HG03565 (cell line): Measurements from ENCODE around the gene ATP6V1D.
A peak's percentile ranks its signal among the peaks of the same experiment; 100 is the strongest.
"Not testable (repeated sequence)": the region's sequence is repeated elsewhere in the genome, so short reads cannot be mapped to it uniquely, and the experiment has no call there.

Experiments used
- ATAC-seq: cut with Tn5 transposase; IDR thresholded peaks from one replicate; pipeline ENCODE4 v1.9.1; 2021; ENCODE audit warnings: mild to moderate bottlenecking, moderate library complexity; ENCODE audit not compliant: unreplicated experiment

The ATP6V1D gene

GRCh38 chr14:67359775-67360469, at the start of gene ATP6V1D, which contains the start of gene EIF2S1:
ATP6V1D (minus strand) TSS chr14:67359804; CDS start chr14:67359698, 106 bp downstream.
EIF2S1 (plus strand) TSS chr14:67360328; CDS start chr14:67364768, 4,440 bp downstream.
- peak; percentile 85 for ATAC-seq

GRCh38 chr14:67408122-67408801, 48.7 kb upstream of the ATP6V1D start:
- ATAC-seq: not testable (repeated sequence)

DNA sequence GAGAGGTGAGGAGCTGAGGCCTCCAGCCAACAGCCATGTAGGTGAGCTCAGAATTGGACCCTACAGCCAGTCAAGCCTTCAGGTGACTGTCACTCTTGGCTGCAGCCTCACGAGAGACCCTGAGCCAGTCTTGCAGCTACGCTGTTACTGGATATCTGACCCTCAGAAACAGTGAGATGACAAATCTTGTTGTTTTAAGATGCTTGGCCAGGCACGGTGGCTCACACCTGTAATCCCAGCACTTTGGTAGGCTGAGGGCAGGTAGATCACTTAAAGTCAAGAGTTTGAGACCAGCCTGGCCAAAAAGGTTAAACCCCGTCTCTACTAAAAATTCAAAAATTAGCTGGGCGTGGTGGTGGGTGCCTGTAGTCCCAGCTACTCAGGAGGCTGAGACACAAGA, 46.2 kb upstream of the ATP6V1D start:
- ATAC-seq: no peak

DNA sequence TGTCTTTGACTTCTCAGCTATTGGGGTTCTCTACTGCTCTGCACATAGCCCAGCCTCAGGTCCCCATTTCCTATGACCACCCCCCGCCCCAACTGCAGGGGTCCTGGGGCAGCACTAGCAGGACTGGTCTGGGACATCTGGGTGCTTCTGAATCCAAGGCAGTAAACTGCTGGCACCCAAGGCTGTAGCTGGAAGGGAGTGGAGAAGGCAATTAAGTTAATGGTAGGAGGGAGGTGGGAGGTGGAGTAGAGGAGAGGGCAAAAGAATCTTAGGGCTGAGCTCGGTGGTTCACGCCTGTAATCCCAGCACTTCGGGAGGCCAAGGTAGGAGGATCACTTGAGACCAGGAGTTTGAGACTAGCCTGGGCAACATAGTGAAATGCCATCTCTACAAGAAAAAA, 40.8 kb upstream of the ATP6V1D start:
- ATAC-seq: no peak

- no peak for ATAC-seq
Measured at GRCh38 chr14:67397536-67397935, 37.9 kb upstream of the ATP6V1D start.

- no peak for ATAC-seq
Measured at GRCh38 chr14:67396381-67396970, 36.9 kb upstream of the ATP6V1D start.

GRCh38 chr14:67395876-67396189, 36.2 kb upstream of the ATP6V1D start:
- no peak for ATAC-seq

DNA sequence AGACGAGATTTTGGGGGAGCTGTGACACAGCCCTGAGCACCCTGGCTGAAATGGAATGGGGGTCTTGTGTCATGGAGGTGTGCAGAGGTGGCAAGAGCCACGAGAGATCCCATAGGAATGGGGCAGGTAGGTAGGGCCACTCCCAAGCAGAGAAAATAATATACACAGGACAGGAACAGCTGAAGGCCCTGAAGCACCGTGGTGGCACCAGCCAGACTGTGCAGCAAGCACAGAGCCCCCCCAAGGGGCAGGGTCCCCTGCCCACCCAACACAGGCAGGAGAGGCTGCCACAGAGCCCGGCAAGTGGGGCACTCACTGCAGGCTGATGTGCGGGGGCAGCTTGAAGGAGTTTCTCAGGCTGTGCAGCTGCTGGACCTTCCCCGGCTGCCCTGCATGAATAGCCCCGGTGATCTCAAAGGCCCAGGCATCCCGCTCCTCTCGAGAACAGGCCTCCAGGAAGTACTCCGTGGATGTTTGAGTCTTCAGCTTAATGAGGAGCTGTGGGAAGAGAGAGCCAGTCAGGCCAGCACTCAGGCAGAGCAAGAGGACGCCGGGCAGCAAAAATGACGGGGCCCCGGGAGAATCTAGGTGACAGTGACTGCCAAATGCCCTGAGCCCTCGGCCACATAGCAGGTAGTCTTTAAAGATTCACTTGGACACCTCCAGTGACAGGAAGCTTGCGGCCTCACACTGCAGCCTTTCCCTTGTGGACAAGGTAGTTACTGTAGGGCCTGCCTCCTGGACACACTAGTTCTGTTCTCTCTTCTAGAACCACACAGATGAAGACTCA, 35.7 kb upstream of the ATP6V1D start:
- no peak for ATAC-seq

DNA sequence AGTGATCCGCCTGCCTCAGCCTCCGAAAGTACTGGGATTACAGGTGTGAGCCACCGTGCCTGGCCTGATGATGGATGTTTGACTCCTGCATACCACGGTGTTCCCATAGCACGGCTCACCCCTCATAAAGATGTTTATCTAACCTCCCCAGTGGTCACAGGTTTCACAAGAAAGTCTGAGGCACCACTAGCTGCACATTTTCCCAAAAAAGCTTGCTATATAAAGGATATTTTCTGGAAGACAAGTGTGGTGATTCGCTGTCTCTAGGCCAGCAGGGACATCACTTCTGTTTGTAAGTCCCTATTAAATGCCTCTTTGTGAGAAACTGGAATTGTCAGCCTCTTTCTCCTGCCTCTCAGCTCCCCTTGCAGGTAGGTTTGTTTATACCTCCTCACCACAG, 34.1 kb upstream of the ATP6V1D start:
- no peak for ATAC-seq

DNA sequence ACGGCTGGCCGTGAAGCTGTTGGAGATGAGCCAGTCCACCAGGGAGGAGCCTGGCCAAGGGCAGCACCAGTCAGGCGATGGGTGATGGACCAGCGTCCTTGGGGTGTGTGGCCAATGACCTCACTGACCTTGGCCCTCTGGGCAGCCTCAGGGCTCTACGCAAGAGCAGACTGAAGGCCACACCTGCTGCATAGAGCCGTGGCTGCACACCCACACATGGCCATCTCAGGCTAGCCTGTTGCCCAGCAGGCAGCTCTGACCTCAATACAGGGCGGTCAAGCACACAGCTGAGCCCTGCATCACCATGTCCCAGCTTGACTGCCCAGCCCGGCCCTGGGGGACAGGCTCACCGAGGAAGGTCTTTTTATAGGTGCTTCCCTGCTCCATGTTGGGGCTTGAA, 33.2 kb upstream of the ATP6V1D start:
- no peak for ATAC-seq

GRCh38 chr14:67392123-67392522, 32.5 kb upstream of the ATP6V1D start:
- ATAC-seq: no peak

GRCh38 chr14:67391268-67391667, 31.7 kb upstream of the ATP6V1D start:
- ATAC-seq: no peak

DNA sequence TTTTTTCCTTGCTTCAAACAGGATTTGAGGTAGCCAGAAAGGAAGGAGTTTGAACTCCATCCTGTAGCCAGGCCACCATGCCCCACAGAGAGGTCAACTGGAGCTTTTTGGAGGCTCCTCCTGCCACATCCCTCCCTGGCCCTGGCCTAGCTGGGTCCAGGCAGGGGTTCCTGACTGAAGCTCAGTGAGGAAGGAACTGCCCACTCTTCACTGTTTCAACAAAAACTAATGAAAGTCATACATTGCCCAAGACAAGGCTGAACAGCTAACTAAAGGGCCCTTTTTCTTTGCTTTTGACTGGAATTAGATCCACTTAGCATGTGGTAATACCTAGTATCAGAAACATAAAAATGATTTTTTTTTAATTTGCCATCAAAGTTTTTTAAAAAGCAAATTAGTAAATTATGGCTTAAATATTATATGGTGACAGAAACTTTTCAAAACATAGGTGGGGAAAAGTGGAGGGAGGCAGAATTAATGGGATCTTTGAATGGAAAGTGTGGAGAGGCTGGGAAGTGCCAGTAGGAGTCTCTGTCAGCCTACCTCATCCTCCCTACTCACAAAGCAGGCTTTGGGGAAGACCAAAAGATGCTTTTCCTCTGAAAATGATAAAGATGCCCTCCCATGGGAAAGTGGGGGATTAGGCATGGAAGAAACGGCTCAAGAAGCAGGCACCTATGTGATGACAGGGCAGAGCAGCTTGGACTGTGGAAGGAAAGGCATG, 30.4 kb upstream of the ATP6V1D start:
- ATAC-seq: no peak

- ATAC-seq: no peak
Measured at GRCh38 chr14:67389275-67389674, 29.7 kb upstream of the ATP6V1D start.

DNA sequence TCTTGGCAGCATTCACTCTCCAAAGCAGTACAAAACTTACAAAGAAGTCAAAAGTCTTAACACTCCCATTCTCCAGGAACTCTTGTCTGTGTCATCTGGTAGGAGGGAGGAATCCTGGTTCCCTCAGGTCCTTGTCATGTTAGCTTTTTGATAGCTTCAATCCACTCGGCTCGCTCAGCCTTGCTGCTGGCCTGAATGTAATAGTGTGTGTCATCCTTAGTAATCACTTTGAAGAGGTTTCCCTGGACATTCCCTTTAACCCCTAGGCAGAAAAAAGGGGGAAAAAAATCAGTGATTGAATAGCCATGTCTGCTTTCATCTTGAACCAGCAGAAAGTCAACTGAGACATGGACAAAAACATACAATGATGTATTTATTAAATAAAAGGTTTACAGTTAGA, 27.6 kb upstream of the ATP6V1D start:
- no peak for ATAC-seq

DNA sequence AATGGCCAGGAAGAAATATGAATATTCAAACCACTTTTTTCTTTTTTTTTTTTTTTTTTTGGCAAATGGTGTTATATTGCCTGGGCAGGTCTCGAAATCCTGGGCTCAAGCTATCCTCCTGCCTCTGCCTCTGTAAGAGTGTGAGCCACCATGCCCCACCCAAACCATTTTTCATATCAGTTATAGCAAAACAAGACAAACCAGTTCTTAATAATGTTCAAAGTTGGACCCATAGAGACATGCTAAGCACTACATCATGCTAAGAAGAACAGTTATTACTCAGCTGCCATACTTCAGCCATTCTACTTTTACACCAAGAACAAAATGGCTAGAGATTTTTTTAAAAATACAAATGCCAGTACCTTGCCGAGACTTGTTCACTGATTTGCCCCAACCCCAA, 26.0 kb upstream of the ATP6V1D start:
- no peak for ATAC-seq

- no peak for ATAC-seq
Measured at GRCh38 chr14:67385120-67385519, 25.5 kb upstream of the ATP6V1D start.

DNA sequence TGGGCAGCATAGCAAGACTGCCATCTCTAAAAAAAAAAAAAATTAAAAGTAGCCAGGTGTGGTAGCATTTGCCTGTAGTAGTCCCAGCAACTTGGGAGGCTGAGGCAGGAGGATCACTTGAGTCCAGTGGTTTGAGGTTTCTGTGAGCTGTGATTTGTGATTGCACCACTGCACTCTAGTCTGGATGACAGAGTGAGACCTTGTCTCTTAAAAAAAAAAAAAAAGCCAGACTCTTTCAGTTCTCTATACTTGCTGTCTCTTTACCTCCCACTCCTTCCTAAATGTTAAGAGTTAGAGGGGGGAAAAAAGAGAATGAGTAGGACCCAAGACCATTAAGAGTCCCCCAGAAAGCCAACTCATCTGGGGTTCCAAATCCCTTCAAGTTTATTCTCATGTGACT, 18.3 kb upstream of the ATP6V1D start:
- ATAC-seq: no peak

DNA sequence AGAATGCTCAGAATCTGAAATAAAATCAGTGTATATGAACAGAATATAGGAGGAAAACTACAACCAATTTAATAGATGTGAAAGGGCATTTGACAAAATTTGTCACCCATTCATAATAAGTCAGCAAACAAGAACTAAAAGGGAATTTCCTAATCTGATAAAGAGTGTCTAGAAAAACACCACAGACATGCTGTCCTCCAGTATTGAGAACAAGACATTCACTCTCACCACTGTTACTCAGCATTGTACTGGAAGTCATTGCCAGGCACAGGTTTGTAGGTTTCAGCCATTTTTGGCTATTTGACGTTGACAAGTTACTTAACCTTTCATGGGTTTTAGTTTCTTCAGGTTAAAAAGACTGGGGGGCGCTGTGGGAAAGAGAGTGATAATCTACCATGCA, 13.7 kb upstream of the ATP6V1D start:
- no peak for ATAC-seq

DNA sequence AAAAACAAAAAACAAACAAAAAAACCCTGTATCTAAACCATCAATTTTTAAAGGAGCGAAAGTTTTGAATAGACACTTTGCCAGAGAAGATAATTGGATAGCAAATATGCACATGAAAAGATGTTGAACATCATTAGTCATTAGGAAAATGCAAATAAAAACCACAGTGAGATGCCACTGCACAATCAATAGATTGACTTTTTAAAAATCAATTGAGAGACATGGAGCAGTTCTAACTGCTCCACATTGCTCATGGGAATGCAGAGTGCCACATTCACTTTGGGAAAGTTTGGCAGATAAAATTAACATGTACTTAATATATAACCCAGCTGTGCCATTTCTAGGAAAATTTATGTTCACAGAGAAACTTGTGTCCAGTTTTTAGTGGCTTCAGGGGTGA, 13.2 kb upstream of the ATP6V1D start:
- no peak for ATAC-seq
